HT-29 (cell line): ENCODE results near the gene TNFRSF8. TPM values are rescaled to one million over a fixed set of nuclear protein-coding genes. Genes with fewer than 3 reads are reported as not detected.

Source experiments
- DNase-seq: peaks from one replicate; pipeline ENCODE4 v3.0.0-alpha.2; 2015; ENCODE audit warnings: low spot score
- total RNA-seq: library from RNA; depleted of rRNA; stranded (reverse); fragments of >200 nt; shearing (Covaris generic); gene quantifications from 2 replicates; pipeline ENCODE4 v1.2.3, GENCODE V29; 2014

Gene TNFRSF8
- total RNA-seq, 1 experiment from 2014 or later: not detected

- DNase-seq: no peak
Observed at GRCh38 chr1:12140515-12141162, 77.5 kb downstream of the TNFRSF8 start.

DNA sequence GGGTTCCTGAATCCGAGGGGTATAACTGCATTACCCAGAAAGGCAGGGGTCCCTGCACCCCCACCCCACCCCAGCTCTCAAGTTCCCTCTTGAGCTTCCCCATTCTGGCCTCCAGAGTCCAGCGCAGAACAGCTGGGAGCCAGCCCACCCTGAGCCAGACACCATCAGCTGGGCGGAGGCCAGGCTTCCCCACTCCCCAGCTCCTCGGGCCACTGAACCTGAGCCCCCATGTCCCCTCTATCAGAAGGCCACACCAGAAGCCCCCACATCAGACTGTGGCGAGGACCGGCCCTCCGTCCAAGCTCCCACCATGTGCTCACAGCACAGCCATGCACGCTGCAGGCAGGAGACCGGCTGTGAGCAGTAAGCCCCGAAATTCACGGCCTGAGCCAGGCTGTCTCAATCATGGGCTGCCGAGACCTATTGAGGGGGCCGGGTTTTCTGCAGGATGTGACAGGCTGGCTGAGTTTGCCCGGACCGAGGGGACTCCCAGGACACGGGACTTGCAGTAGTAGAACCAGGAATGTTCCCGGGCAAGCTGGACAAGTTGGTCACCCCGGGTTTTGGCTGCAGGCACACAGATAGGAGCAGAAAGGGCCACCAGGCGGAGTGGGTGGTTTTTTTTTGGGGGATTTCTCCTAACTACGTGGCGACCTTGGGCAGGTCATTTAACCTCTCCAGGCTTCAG, 78.2 kb downstream of the TNFRSF8 start:
- no peak for DNase-seq

GRCh38 chr1:12142141-12142823, 79.2 kb downstream of the TNFRSF8 start:
- no peak for DNase-seq

DNA sequence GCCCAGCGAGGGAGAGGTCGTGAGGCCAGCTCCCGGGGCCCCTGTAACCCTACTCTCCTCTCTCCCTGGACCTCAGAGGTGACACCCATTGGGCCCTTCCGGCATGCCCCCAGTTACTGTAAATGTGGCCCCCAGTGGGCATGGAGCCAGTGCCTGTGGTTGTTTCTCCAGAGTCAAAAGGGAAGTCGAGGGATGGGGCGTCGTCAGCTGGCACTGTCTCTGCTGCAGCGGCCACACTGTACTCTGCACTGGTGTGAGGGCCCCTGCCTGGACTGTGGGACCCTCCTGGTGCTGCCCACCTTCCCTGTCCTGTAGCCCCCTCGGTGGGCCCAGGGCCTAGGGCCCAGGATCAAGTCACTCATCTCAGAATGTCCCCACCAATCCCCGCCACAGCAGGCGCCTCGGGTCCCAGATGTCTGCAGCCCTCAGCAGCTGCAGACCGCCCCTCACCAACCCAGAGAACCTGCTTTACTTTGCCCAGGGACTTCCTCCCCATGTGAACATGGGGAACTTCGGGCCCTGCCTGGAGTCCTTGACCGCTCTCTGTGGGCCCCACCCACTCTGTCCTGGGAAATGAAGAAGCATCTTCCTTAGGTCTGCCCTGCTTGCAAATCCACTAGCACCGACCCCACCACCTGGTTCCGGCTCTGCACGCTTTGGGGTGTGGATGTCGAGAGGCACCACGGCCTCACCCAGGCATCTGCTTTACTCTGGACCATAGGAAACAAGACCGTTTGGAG, 80.0 kb downstream of the TNFRSF8 start:
- DNase-seq: no peak

DNA sequence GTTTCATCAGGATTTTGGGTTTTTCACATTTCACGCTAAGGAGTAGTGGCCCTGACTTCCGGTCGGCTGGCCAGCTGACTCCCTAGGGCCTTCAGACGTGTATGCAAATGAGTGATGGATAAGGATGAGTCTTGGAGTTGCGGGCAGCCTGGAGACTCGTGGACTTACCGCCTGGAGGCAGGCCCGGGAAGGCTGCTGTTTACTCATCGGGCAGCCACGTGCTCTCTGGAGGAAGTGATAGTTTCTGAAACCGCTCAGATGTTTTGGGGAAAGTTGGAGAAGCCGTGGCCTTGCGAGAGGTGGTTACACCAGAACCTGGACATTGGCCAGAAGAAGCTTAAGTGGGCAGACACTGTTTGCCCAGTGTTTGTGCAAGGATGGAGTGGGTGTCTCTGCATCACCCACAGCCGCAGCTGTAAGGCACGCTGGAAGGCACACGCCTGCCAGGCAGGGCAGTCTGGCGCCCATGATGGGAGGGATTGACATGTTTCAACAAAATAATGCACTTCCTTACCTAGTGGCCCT, 80.6 kb downstream of the TNFRSF8 start:
- DNase-seq: peak; percentile 47

GRCh38 chr1:12144236-12144635, 81.1 kb downstream of the TNFRSF8 start:
- DNase-seq: no peak

- no peak for DNase-seq
Observed at GRCh38 chr1:12144969-12145368, 81.9 kb downstream of the TNFRSF8 start.

- no peak for DNase-seq
Observed at GRCh38 chr1:12145616-12146342, 82.7 kb downstream of the TNFRSF8 start.

GRCh38 chr1:12146343-12147112, 83.4 kb downstream of the TNFRSF8 start:
- DNase-seq: no peak

- no peak for DNase-seq
Observed at GRCh38 chr1:12147201-12147701, 84.1 kb downstream of the TNFRSF8 start.

- no peak for DNase-seq
Observed at GRCh38 chr1:12148160-12148957, 85.3 kb downstream of the TNFRSF8 start.

DNA sequence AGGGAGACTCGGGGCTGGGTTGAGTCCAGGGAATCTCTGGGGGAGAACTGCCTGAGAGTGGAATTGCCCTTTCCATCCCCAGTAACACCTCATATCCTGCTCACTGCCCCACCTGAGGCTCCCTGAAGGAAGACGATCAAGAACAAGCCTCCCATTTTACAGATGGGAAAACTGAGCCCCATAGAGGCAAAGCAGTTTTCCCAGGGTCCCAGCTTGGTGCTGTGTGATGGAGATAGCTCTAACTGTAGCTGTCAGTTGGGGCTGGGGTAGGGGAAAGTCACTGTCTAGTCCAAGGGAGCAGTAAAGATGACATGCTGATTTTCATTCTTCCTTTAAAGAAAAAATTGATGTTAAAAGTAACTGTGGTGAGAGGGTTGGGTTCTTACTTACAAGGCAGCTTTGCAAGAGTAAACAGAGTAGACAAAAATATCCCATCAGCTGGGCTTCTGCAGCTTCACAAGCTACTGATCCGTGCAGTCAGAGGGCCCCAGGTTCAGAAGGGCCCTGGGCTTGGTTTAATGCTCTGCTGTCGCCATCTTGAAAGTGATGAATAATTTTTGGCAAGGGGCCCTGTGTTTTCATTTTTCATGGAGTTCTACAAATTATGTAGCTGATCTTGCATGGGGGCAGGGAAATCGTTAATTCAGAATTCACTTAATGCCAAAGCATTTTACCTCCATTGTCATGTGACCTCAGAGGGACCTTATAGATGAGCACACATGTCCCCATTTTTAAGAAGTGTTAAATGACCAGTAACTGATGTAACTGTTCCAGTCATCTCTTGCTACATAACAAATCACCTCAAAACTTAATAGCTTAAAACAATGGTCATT, 86.1 kb downstream of the TNFRSF8 start:
- no peak for DNase-seq

- DNase-seq: no peak
Observed at GRCh38 chr1:12149791-12150175, 86.7 kb downstream of the TNFRSF8 start.

DNA sequence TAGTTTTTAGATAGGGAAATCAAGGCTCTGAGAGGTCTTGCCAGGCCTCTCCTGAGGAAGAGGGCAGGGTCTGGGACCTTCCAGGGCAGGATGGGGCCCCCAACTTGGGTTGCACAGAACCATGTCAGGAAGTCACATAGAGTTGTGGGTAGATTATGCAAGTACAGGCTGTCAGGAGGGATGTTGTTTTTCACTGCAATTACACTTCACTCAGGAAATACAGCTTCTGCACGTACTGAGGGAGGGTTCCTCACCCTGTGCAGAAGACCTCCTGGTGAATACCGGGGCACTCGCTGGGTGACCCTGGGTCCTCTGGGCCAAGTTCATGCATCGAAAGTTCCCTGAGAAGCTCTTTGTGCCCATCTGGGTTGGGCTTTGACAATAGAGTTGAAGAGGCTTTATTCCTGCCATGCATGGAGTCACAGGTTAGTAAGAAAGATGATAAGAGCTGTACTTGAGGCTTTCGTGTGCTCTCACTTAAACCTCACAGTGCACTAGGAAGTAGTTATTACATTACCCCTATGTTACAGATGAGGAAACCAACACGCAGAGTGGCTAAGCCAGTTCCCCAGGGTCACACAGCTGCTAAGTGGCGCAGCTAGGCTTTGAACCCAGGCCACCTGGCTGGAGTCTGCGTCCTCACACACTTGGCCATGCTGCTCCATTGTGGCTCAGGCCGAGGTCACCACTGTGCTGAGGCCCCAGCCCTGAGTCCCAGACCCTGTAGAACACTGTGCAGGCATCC, 87.5 kb downstream of the TNFRSF8 start:
- DNase-seq: no peak

- DNase-seq: no peak
Observed at GRCh38 chr1:12151465-12151864, 88.4 kb downstream of the TNFRSF8 start.

DNA sequence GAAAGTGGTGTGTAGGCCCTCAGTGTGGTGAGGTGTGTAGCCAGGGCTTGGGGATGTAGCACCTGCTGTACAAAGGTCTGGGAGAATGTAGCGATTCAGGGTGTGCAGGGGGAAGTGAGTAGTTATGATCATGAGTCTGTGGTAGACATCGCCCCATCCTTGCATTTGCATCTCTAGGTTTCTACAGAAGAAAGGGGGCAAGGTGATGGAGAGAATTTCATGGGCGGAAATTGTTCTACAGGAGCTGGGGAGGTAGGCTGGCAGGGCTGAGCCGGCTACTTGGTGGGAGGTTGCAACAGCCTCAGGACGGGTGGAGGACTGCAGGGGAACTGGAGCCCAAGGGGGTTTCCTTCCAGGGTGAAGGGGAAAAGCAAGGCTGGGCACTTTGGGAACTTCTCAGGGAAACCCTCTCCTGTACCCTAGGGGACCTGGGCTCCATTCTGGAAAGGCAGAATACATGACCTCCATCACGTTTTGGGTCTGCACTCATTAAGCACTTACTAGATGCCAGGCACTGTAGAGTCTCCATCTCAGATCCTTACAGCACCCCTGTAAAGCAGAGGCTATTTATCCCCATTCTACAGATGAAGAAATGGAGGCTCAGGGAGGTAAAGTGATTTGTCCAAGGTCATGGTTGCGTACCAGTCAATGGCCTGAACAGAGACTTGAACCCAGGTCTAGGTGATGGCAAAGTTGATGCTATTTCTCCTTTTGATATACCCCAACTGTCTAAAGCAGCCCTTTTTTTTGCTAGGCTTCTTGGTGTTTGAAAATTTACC, 89.2 kb downstream of the TNFRSF8 start:
- DNase-seq: no peak
